GM13976 (cell line): ENCODE measurements around the gene BCAS3.

Experiments used
- DNase-seq: peaks from one replicate; pipeline ENCODE4 v3.0.0; 2012; ENCODE audit warnings: low spot score
- in situ Hi-C: fragments of 300-500 bp; cut with MboI; formaldehyde crosslinking; loops from one replicate; pipeline ENCODE4 v1.12.0; 2022; ENCODE audit warnings: low sequenced_read_pairs, mixed read lengths, inconsistent platforms; ENCODE audit not compliant: unreplicated experiment
- TF ChIP-seq, protein P1 (sequence below): IDR thresholded peaks from 2 replicates; pipeline ENCODE4 v1.5.1; 2012; ENCODE audit warnings: borderline replicate concordance, mild to moderate bottlenecking; ENCODE audit not compliant: insufficient read depth; ENCODE audit errors: extremely low read depth, missing control alignments, control extremely low read depth

Gene BCAS3

DNA sequence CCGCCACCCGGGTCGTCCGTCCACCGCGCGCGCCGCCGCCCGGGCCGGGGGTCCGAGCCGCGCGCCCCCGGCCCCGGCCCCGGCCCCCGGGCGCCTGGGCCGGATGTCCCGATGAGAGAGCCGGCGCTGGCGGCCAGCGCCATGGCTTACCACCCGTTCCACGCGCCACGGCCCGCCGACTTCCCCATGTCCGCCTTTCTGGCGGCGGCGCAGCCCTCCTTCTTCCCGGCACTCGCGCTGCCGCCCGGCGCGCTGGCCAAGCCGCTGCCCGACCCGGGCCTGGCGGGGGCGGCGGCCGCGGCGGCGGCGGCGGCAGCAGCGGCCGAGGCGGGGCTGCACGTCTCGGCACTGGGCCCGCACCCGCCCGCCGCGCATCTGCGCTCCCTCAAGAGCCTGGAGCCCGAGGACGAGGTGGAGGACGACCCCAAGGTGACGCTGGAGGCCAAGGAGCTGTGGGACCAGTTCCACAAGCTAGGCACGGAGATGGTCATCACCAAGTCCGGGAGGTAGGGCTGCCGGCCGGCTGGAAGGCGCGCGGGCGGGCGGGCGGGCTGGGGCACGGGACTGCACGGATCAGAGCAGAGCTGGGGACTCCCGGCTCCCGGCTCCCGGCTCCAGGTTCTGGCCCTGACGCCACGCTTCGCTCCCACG, 722.5 kb downstream of the BCAS3 start:
- TF ChIP-seq, protein P1, sequence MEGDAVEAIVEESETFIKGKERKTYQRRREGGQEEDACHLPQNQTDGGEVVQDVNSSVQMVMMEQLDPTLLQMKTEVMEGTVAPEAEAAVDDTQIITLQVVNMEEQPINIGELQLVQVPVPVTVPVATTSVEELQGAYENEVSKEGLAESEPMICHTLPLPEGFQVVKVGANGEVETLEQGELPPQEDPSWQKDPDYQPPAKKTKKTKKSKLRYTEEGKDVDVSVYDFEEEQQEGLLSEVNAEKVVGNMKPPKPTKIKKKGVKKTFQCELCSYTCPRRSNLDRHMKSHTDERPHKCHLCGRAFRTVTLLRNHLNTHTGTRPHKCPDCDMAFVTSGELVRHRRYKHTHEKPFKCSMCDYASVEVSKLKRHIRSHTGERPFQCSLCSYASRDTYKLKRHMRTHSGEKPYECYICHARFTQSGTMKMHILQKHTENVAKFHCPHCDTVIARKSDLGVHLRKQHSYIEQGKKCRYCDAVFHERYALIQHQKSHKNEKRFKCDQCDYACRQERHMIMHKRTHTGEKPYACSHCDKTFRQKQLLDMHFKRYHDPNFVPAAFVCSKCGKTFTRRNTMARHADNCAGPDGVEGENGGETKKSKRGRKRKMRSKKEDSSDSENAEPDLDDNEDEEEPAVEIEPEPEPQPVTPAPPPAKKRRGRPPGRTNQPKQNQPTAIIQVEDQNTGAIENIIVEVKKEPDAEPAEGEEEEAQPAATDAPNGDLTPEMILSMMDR, result no peak
- no peak for DNase-seq
- in situ Hi-C loops, result loop anchor here (25.0 kb wide), 1 partner anchor 437 kb away; no protein-coding TSS in a partner anchor

DNA sequence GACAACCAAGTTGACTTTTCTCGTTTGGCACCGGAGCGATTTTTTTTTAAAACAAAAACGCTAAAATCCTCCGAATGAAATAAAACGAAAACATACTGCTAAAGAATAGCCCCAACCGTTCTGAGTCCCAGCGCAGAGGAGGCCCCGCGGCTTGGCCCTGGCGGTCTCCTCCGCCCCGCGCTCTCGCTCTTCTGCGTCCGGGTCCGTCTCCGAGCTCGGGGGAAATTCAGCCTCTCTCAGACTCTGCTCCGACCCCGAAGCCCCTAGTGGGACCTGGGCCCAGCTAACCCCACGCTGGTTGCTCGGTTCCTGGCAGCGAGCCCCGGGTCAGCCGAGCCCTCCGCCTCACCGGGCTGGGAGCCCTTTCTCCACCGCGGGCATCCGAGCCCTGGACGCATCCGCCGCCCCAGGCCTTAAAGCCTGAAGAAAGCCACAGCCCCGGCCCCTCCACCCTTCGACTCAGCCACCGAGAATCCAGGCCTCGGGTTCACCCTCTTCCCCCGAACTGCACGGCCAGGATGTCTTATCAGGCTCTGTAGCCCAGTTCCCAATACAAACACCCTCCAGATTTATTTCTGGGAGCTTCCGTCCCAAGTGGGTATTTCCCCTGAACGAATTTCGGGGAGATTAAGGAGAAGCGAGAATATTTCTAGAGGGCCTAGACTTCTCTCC, 723.2 kb downstream of the BCAS3 start:
- no peak for DNase-seq
- TF ChIP-seq, protein P1, result no peak
- in situ Hi-C loops, result loop anchor here (25.0 kb wide), 1 partner anchor 436 kb away; no protein-coding TSS in a partner anchor

- in situ Hi-C loops, result loop anchor here (25.0 kb wide), 1 partner anchor 436 kb away; no protein-coding TSS in a partner anchor
- no peak for DNase-seq
- TF ChIP-seq, protein P1, result no peak
Measured at GRCh38 chr17:61401389-61402072, 723.9 kb downstream of the BCAS3 start.

GRCh38 chr17:61402073-61402541, 724.5 kb downstream of the BCAS3 start:
- in situ Hi-C loops, result loop anchor here (25.0 kb wide), 1 partner anchor 435 kb away; no protein-coding TSS in a partner anchor
- DNase-seq, result no peak

GRCh38 chr17:61402978-61403800, 725.5 kb downstream of the BCAS3 start:
- TF ChIP-seq, protein P1, result no peak
- in situ Hi-C loops, result loop anchor here (25.0 kb wide), 1 partner anchor 434 kb away; no protein-coding TSS in a partner anchor
- no peak for DNase-seq

More at GRCh38 chr17:61402073-61402541, 724.5 kb downstream of the BCAS3 start:
- TF ChIP-seq, protein P1, result no peak
